ENCODE measurements around the gene ABCG4. TPM values are rescaled to one million over a fixed set of nuclear protein-coding genes. Genes with fewer than 3 reads are reported as not detected.
"Not testable (repeated sequence)": the region's sequence is repeated elsewhere in the genome, so short reads cannot be mapped to it uniquely, and the experiment has no call there.

ABCG4 gene
- total RNA-seq, 4 donors from 2014 or later = 0.13 to 1.6 (median 0.82) TPM

GRCh38 chr11:119180729-119181676 lies 32.2 kb downstream of the ABCG4 start:
- Histone ChIP-seq H3K27ac (no peak overlapping the region), H3K27me3 (no peaks in the 10 kb centered on the region), H3K4me3 (replicated peaks in 1 of 3) (no peak overlapping the region), H3K4me1 (peaks cover 0 to 7% of the 10 kb centered on the region in 2 donors), H3K9me3 (no peaks in the 10 kb centered on the region), H3K36me3 (peaks cover 5 to 13% of the 10 kb centered on the region in 2 donors)
- TF ChIP-seq CTCF (IDR thresholded peaks at IDR 0.05) (no peak), POLR2A (IDR thresholded peaks at IDR 0.05) (no peak)
- no peak for DNase-seq
- WGBS, 2 donors = 82 to 87% methylated on average over 6 of the region's 6 CpGs
- intact Hi-C loops (cut with DNase I) = no loop called here

- peaks cover 5 to 13% of the 10 kb centered on the region in 2 donors for H3K36me3 ChIP-seq
- H3K4me1 ChIP-seq = peaks cover 0 to 9% of the 10 kb centered on the region in 2 donors
- intact Hi-C loops (cut with DNase I) = no loop called here
- no peak overlapping the region for H3K27ac ChIP-seq
- no peak for DNase-seq
- no peak for TF ChIP-seq POLR2A (IDR thresholded peaks at IDR 0.05)
- TF ChIP-seq CTCF (IDR thresholded peaks at IDR 0.05) = no peak
- H3K9me3 ChIP-seq = no peaks in the 10 kb centered on the region
- WGBS, 2 donors = 90 to 96% methylated on average over 6 to 12 of the region's 17 CpGs
- no peak overlapping the region for H3K4me3 ChIP-seq (replicated peaks in 1 of 3)
- H3K27me3 ChIP-seq = no peaks in the 10 kb centered on the region
These were observed 33.0 kb downstream of the ABCG4 start for GRCh38 chr11:119181677-119182412.

GRCh38 chr11:119184399-119184798 lies 35.5 kb downstream of the ABCG4 start:
- DNase-seq; H3K4me3 ChIP-seq (replicated peaks in 1 of 3); H3K27me3 ChIP-seq; intact Hi-C loops (cut with DNase I); H3K27ac ChIP-seq; H3K9me3 ChIP-seq; H3K4me1 ChIP-seq: not testable (repeated sequence)
- 87% methylated on average over 9 of the region's 9 CpGs for WGBS, 2 donors
- H3K36me3 ChIP-seq = peaks cover 0 to 10% of the 10 kb centered on the region in 2 donors

GRCh38 chr11:119185981-119186634 lies 37.3 kb downstream of the ABCG4 start:
- Histone ChIP-seq H3K27me3 (no peaks in the 10 kb centered on the region), H3K36me3 (peaks cover 0 to 5% of the 10 kb centered on the region in 2 donors), H3K4me1 (peaks cover 0 to 9% of the 10 kb centered on the region in 2 donors), H3K27ac (no peak overlapping the region), H3K9me3 (no peaks in the 10 kb centered on the region), H3K4me3 (replicated peaks in 1 of 3) (no peak overlapping the region)
- no peak for DNase-seq
- 40 to 41% methylated on average over 10 to 15 of the region's 15 CpGs for WGBS, 2 donors
- intact Hi-C loops (cut with DNase I) = no loop called here
- no peak for TF ChIP-seq CTCF (IDR thresholded peaks at IDR 0.05)
- TF ChIP-seq POLR2A (IDR thresholded peaks at IDR 0.05) = no peak

- H3K27ac ChIP-seq = no peak overlapping the region
- 87% methylated on average over 18 to 20 of the region's 21 CpGs for WGBS, 2 donors
- H3K4me1 ChIP-seq = peaks cover 0 to 9% of the 10 kb centered on the region in 2 donors
- TF ChIP-seq POLR2A (IDR thresholded peaks at IDR 0.05) = no peak
- TF ChIP-seq CTCF (IDR thresholded peaks at IDR 0.05) = no peak
- H3K4me3 ChIP-seq (replicated peaks in 1 of 3) = no peak overlapping the region
- intact Hi-C loops (cut with DNase I) = no loop called here
- H3K27me3 ChIP-seq = no peaks in the 10 kb centered on the region
- peaks cover 0 to 5% of the 10 kb centered on the region in 2 donors for H3K36me3 ChIP-seq
- H3K9me3 ChIP-seq = no peaks in the 10 kb centered on the region
- no peak for DNase-seq
These were observed 38.5 kb downstream of the ABCG4 start for GRCh38 chr11:119187123-119187892.

Measured in thyroid gland (tissue), 4 donors.